K562 (cell line): ENCODE data around the gene GGACT. TPM values are rescaled to one million over a fixed set of nuclear protein-coding genes. Genes with fewer than 3 reads are reported as not detected.
A peak's percentile ranks its signal among the peaks of the same experiment; 100 is the strongest.

Source experiments
- ATAC-seq: fragments of 200-7000 bp; cut with Tn5 transposase; 3 replicates; pipeline ENCODE4 v1.9.1; 2020; ENCODE audit warnings: moderate library complexity
- BruUV-seq: library from RNA; stranded (reverse); fragments of 400-500 nt; replicated peaks from 2 replicates; lab custom pipeline; 2021; lab: Mats Ljungman, UMichigan
- CTCF ChIA-PET: fragments of 300-600 bp; formaldehyde crosslinking; extraction: SDS; loops from one replicate; lab custom pipeline; 2021; ENCODE audit warnings: low intra/inter-chr PET ratio; lab: Yijun Ruan, JAX
- POLR2A ChIA-PET: fragments of 300-600, 350-650 bp; sonication (Branson Sonifier 250); formaldehyde crosslinking; extraction: SDS; loops from one replicate; lab custom pipeline; 2021; ENCODE audit warnings: antibody characterized with exemption, inconsistent platforms; lab: Yijun Ruan, JAX
- DNase-seq, 4 experiments: peaks; one replicate each; pipeline versions ENCODE4 v3.0.0 to v3.0.0-alpha.2; 2011 to 2018; ENCODE audit warnings: low spot score in 3 of 4, mixed read lengths in 3 of 4; ENCODE audit errors: extremely low read depth in 1 of 4
- FAIRE-seq: peaks from 2 replicates; lab custom pipeline; 2011; peaks lifted over from hg19 to GRCh38; lab: Jason Lieb, UNC
- H2AFZ ChIP-seq: 2 replicates; pipeline ENCODE4 v1.6.0; 2011; ENCODE audit warnings: low read depth, low read length, control low read depth, inconsistent platforms
- H3K27ac ChIP-seq: fragments of 200-600 bp; 3 replicates; pipeline ENCODE4 v1.8.0; 2011; ENCODE audit warnings: low read depth, mild to moderate bottlenecking, control low read depth, inconsistent platforms, low read length, moderate library complexity, mixed read lengths; ENCODE audit errors: extremely low read depth
- H3K27me3 ChIP-seq, 2 experiments: fragments of 300-600 bp in 1 of 2; 2 replicates in 1 of 2; 3 replicates in 1 of 2; pipeline versions ENCODE4 v1.6.0 to v1.8.0; 2011; ENCODE audit warnings: inconsistent platforms in 2 of 2, low read length in 2 of 2, mild to moderate bottlenecking in 1 of 2, mixed read lengths in 1 of 2, moderate library complexity in 1 of 2; ENCODE audit not compliant: control insufficient read depth in 2 of 2, insufficient read depth in 2 of 2
- H3K36me3 ChIP-seq: fragments of 300-600 bp; 3 replicates; pipeline ENCODE4 v1.8.0; 2011; ENCODE audit warnings: mild to moderate bottlenecking, low read length, inconsistent platforms; ENCODE audit not compliant: control insufficient read depth, insufficient read depth
- H3K4me1 ChIP-seq, 2 experiments: fragments of 200-600 bp in 1 of 2; replicated peaks in 1 of 2; 2 replicates in 1 of 2; 3 replicates in 1 of 2; pipeline versions ENCODE4 v1.5.1 to v1.8.0; 2011; ENCODE audit warnings: inconsistent platforms in 2 of 2, low read length in 2 of 2, mild to moderate bottlenecking in 1 of 2, mixed read lengths in 1 of 2, moderate library complexity in 1 of 2; ENCODE audit not compliant: control insufficient read depth in 2 of 2, insufficient read depth in 2 of 2
- H3K4me2 ChIP-seq: 2 replicates; pipeline ENCODE4 v1.6.1; 2011; ENCODE audit warnings: low read length, control low read depth, inconsistent platforms, mixed read lengths; ENCODE audit not compliant: insufficient read depth
- H3K4me3 ChIP-seq: fragments of 200-600 bp; sonication (generic), shearing (Covaris generic); 2 replicates; pipeline ENCODE4 v1.5.1; 2016; ENCODE audit warnings: control low read depth, inconsistent platforms
- H3K79me2 ChIP-seq: fragments of 200-600 bp; 3 replicates; pipeline ENCODE4 v1.8.0; 2011; ENCODE audit warnings: low read length, inconsistent platforms; ENCODE audit not compliant: control insufficient read depth, insufficient read depth
- H3K9ac ChIP-seq, 2 experiments: 2 replicates each; pipeline versions ENCODE4 v1.6.0 to v1.6.1; 2011; ENCODE audit warnings: low read depth in 2 of 2, low read length in 2 of 2, control low read depth in 1 of 2, inconsistent platforms in 1 of 2, mild to moderate bottlenecking in 1 of 2, mixed read lengths in 1 of 2; ENCODE audit not compliant: insufficient read depth in 1 of 2
- H3K9me1 ChIP-seq: one replicate; pipeline ENCODE4 v1.6.0; 2011; ENCODE audit warnings: inconsistent platforms, mild to moderate bottlenecking, low read length, moderate library complexity; ENCODE audit not compliant: control insufficient read depth, insufficient read depth
- H3K9me3 ChIP-seq: replicated peaks from 2 replicates; pipeline ENCODE4 v1.5.1; 2011; ENCODE audit warnings: low read depth, low read length, inconsistent platforms; ENCODE audit not compliant: control insufficient read depth, insufficient read depth
- H4K20me1 ChIP-seq: replicated peaks from 2 replicates; pipeline ENCODE4 v1.6.1; 2011; ENCODE audit warnings: low read length, inconsistent platforms, mixed read lengths; ENCODE audit not compliant: control insufficient read depth, insufficient read depth
- ATF6 ChIP-seq: sonication (generic); formaldehyde crosslinking; IDR thresholded peaks from 2 replicates; pipeline ENCODE4 v1.4.0; 2020; ENCODE audit warnings: mild to moderate bottlenecking, missing genetic modification reagents
- BCOR ChIP-seq: fragments of 450-650 bp; IDR thresholded peaks from 2 replicates; pipeline ENCODE4 v1.6.1; 2016
- CAMTA2 ChIP-seq: fragments of 250-450 bp; sonication (Bioruptor Pico); conservative IDR thresholded peaks from 2 replicates; pipeline ENCODE4 v1.5.1; 2022
- FOXP1 ChIP-seq: sonication (generic); formaldehyde crosslinking; IDR thresholded peaks from 2 replicates; pipeline ENCODE4 v1.8.0; 2022; ENCODE audit warnings: mild to moderate bottlenecking, missing genetic modification reagents
- HBP1 ChIP-seq: fragments of 450-650 bp; formaldehyde crosslinking; IDR thresholded peaks from 2 replicates; pipeline ENCODE4 v1.4.0; 2022; ENCODE audit warnings: missing genetic modification characterization
- KLF6 ChIP-seq: fragments of 250-450 bp; sonication (Bioruptor Pico); IDR thresholded peaks from 2 replicates; pipeline ENCODE4 v1.4.0; 2020; ENCODE audit warnings: mild to moderate bottlenecking, moderate library complexity, borderline replicate concordance
- L3MBTL2 ChIP-seq: fragments of 450-650 bp; IDR thresholded peaks from 2 replicates; pipeline ENCODE4 v1.6.1; 2016; ENCODE audit warnings: mild to moderate bottlenecking, moderate library complexity
- PHF20 ChIP-seq: fragments of 450-650 bp; IDR thresholded peaks from 2 replicates; pipeline ENCODE4 v1.6.1; 2018; ENCODE audit not compliant: partially characterized antibody
- STAT5A ChIP-seq: IDR thresholded peaks from 2 replicates; pipeline ENCODE4 v1.6.1; 2012; ENCODE audit warnings: low read length, inconsistent platforms, borderline replicate concordance
- TFE3 ChIP-seq: fragments of 450-650 bp; formaldehyde crosslinking; IDR thresholded peaks from 2 replicates; pipeline ENCODE4 v1.4.0; 2020; ENCODE audit warnings: mild to moderate bottlenecking, mixed read lengths
- USF1 ChIP-seq: sonication (generic); formaldehyde crosslinking; IDR thresholded peaks from 2 replicates; pipeline ENCODE4 v1.9.0; 2022; ENCODE audit warnings: mild to moderate bottlenecking, missing genetic modification reagents
- ZNF197 ChIP-seq: fragments of 200-800 bp; sonication (Bioruptor generic); IDR thresholded peaks from 2 replicates; pipeline ENCODE4 v1.6.1; 2016; ENCODE audit warnings: low read depth, missing genetic modification characterization, missing compliant biosample characterization
- ZNF592 ChIP-seq: fragments of 450-650 bp; IDR thresholded peaks from 2 replicates; pipeline ENCODE4 v1.6.1; 2017; ENCODE audit warnings: antibody characterized with exemption, mild to moderate bottlenecking
- WGBS: fragments of 100-300 bp; shearing (Covaris generic); methylation state at CpG from one replicate; pipeline ENCODE4 v1.1.6; 2016; ENCODE audit warnings: low coverage, mixed read lengths; ENCODE audit not compliant: insufficient coverage; ENCODE audit errors: missing lambda C conversion rate; 5-methylcytosine and 5-hydroxymethylcytosine counted together
- in situ Hi-C: fragments of 300-500 bp; cut with MboI; formaldehyde crosslinking; loops from 4 replicates; pipeline ENCODE4 v1.15.0; 2018; ENCODE audit warnings: inconsistent platforms, mixed read lengths
- intact Hi-C: fragments of 100-400 bp; cut with micrococcal nuclease; formaldehyde crosslinking; loops from 2 replicates; pipeline ENCODE4 v1.14.2; 2022
- polyA plus RNA-seq, 8 experiments: library from polyadenylated mRNA; depleted of rRNA in 4 of 8; stranded (reverse) in 5 of 8; unstranded in 3 of 8; fragments of >200 nt; fragmentation: Nextera tagmentation in 2 of 8; fragmentation: Illumina TruSeq in 1 of 8; extraction: Ambion mirVana in 2 of 8; extraction: Trizol in 1 of 8; gene quantifications; 2 replicates each; pipeline versions ENCODE4 v1.2.1 to v1.2.3, GENCODE V29; 2011 to 2014; ENCODE audit warnings: inconsistent platforms in 1 of 8, missing spikeins in 1 of 8
- total RNA-seq, 7 experiments: library from RNA; depleted of rRNA in 6 of 7; stranded (reverse); fragments of >200 nt in 6 of 7; fragmentation: Illumina TruSeq in 2 of 7; extraction: Trizol in 2 of 7; gene quantifications; 2 replicates each; pipeline versions ENCODE4 v1.2.1 to v1.2.3, GENCODE V29; 2011 to 2021; ENCODE audit warnings: low replicate concordance in 1 of 7

GGACT gene
- total and polyA plus RNA-seq, 9 of the 15 experiments (the other 6 are each of a cell fraction or from before 2014, with no cell fraction given), result 0.20 to 3.2 (median 1.7) TPM

DNA sequence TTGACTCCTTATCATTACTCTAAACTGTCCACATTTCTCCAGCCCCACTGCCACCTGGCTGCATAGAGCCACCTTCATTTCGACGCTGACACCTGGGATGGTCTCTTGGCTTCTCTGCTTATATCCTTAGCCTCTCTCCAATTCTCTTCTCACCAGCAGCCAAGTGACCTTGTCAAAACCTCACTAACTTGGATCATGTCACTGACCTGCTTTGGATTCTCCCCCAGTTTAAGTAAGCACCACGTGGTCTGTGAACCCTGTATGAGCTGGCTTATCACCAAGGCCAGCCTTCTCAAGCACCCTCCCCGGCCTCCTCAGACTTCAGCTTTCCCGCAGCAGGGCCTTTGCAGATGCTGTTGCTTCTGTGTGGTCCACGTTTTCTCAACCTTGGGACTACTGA is 12.3 kb upstream of the GGACT start:
- no peaks in the 10 kb centered on the region for H3K36me3 ChIP-seq
- H3K4me3 ChIP-seq, result no peak overlapping the region
- 6% methylated on average over 6 of the region's 6 CpGs for WGBS
- H3K9me3 ChIP-seq, result no peaks in the 10 kb centered on the region
- no peaks in the 10 kb centered on the region for H4K20me1 ChIP-seq
- in situ Hi-C loops (loop anchor here (25.0 kb wide), 1 partner anchor 2011 kb away; no protein-coding TSS in a partner anchor), intact Hi-C loops (no loop called here)
- POLR2A ChIA-PET, result no interaction called here
- CTCF ChIA-PET, result no interaction called here
- peak overlapping the region; percentile 85 for H2AFZ ChIP-seq
- H3K4me2 ChIP-seq, result peak overlapping the region; percentile 65
- H3K27ac ChIP-seq, result peak overlapping the region; percentile 84
- ATAC-seq, result peak; percentile 91
- H3K79me2 ChIP-seq, result no peaks in the 10 kb centered on the region
- H3K9ac ChIP-seq, result peak overlapping the region; percentile 35 to 62; a peak in 3 of 4 replicates
- H3K4me1 ChIP-seq, result peaks cover 15 to 27% of the 10 kb centered on the region in 2 experiments
- peak; percentile 95 for FAIRE-seq
- no peaks in the 10 kb centered on the region for H3K9me1 ChIP-seq
- DNase-seq, result peak; percentile 62 to 91 (median 74)
- no peaks in the 10 kb centered on the region for H3K27me3 ChIP-seq
- no TSS peak for BruUV-seq
- TF ChIP-seq ZNF592 (peak; percentile 86), L3MBTL2 (peak; percentile 90), KLF6 (CRISPR knock-in tag) (no peak), TFE3 (CRISPR knock-in tag) (no peak), FOXP1 (CRISPR knock-in tag) (no peak), STAT5A (0 out of 2 replicates have a peak, but pooled peaks have one; percentile 20), ZNF197 (CRISPR knock-in tag) (no peak), CAMTA2 (CRISPR knock-in tag) (no peak), ATF6 (CRISPR knock-in tag) (no peak), USF1 (peak; percentile 87), PHF20 (no peak), BCOR (no peak), HBP1 (CRISPR knock-in tag) (no peak)
